Measurements from ENCODE around the gene SLC4A4. TPM values are rescaled to one million over a fixed set of nuclear protein-coding genes. Genes with fewer than 3 reads are reported as not detected.
A peak's percentile ranks its signal among the peaks of the same experiment; 100 is the strongest.

Gene SLC4A4
- total RNA-seq, 2 donors from 2014 or later: 164 to 234 TPM

DNA sequence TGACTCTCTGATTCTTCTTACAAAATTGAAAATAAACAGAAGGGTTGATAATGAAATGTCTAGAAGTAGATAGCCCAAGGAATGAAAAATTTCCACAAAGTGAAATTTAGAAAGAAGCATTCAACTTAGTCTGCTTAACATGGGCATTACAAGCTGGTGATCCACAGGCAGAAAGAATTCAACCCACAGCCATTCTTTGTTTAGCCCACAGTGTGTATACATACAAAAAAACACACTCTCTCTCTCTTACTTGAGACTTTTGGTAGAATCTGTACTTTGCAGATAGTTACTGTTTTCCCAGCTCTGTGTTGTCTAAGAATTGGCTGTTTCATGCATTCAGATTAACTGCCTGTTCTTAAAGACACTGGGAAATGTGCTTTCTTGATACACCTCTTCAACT is 159.8 kb downstream of the SLC4A4 start:
- intact Hi-C loops (cut with DNase I, micrococcal nuclease): no loop called here
- ATAC-seq (no peak), DNase-seq (no peak)

GRCh38 chr4:71501992-71502391 is 163.2 kb downstream of the SLC4A4 start:
- intact Hi-C loops (cut with DNase I, micrococcal nuclease): no loop called here
- DNase-seq (no peak), ATAC-seq (no peak)

GRCh38 chr4:71518283-71518989 is 179.6 kb downstream of the SLC4A4 start:
- intact Hi-C loops (cut with DNase I, micrococcal nuclease): no loop called here
- ATAC-seq (peak; percentile 15), DNase-seq (no peak)

DNA sequence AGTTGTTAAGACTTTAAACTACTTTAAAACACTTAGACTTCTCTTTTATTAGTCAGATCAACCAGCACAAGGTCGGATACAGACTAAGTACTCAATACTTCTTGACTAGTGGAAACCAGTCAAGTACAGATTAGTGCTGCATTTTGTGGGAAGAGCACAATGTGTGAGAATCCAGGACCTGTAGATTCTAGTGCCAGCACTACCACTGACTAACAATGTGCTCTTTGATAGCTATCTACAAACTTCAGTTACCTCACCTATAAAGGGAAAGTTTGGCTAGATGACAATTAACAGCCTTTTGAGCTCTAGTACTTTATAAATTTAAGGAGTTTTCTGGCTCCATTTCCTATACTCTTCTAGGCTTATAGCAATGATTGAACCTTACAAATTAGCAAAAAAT is 181.5 kb downstream of the SLC4A4 start:
- DNase-seq: no peak
- no peak for ATAC-seq
- intact Hi-C loops (cut with DNase I, micrococcal nuclease): no loop called here

- intact Hi-C loops (cut with DNase I, micrococcal nuclease): no loop called here
- ATAC-seq: no peak
These were observed 182.0 kb downstream of the SLC4A4 start for GRCh38 chr4:71520850-71521249.

GRCh38 chr4:71524756-71525155 is 185.9 kb downstream of the SLC4A4 start:
- intact Hi-C loops (cut with DNase I, micrococcal nuclease): no loop called here
- ATAC-seq: no peak
- DNase-seq: no peak

More at GRCh38 chr4:71520850-71521249, 182.0 kb downstream of the SLC4A4 start:
- no peak for DNase-seq

DNA sequence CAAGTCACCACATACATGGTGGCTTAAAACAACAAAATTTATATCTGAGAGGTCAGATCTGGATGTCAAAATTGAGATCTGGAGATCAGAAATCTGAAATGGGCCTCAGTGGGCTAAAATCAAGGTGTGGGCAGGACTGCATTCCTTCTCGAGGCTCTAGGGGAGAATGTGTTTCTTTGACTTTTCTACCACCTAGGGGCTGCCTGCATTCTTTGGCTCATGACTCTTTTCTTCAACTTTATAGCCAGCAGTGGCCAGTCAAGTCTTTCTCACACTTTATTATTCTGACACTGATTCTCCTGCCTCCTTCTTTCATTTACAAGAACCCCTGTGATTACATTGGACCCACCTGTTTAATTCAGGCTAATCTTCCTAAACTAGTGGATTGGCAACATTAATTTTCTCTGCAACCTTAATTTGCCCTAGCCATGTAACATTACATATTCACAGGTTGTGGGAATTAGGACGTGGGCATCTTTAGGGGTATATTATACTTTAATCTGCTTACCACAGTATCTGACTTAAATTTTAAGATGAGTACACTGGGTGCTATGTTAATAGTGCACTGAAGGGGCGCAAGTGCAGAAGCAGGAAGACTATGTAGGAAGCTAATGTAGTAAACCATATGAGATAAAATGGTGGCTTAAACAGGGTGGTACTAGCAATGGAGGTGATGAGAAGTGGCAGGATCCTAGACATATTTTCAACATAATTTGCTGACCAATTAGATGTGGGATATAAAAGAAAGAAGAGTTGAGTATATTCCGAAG is 188.0 kb downstream of the SLC4A4 start:
- ATAC-seq (no peak), DNase-seq (no peak)
- intact Hi-C loops (cut with DNase I, micrococcal nuclease): no loop called here

GRCh38 chr4:71532407-71532806 is 193.6 kb downstream of the SLC4A4 start:
- ATAC-seq (no peak), DNase-seq (no peak)
- intact Hi-C loops (cut with DNase I, micrococcal nuclease): no loop called here

DNA sequence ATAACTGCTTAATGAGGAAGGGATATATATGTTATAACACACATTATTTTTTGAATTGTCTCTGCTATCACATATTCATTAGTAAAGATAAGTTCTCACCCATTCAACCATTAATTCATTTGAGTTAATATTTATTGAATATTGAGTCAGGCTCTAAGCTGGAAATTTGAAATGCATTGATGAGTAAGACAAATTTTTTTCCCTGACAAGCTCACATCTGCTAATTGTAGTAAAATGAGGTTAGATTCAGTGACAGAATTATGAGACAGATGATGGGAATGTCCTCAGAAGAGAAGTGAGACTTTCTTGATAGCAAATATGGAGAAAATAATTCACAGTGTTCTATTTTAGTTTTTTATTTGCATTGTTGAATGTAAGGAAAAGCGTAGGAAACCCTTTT is 194.3 kb downstream of the SLC4A4 start:
- DNase-seq: no peak
- no peak for ATAC-seq
- intact Hi-C loops (cut with DNase I, micrococcal nuclease): no loop called here

- intact Hi-C loops (cut with DNase I, micrococcal nuclease): no loop called here
These were observed 198.8 kb downstream of the SLC4A4 start for GRCh38 chr4:71537551-71538065.

DNA sequence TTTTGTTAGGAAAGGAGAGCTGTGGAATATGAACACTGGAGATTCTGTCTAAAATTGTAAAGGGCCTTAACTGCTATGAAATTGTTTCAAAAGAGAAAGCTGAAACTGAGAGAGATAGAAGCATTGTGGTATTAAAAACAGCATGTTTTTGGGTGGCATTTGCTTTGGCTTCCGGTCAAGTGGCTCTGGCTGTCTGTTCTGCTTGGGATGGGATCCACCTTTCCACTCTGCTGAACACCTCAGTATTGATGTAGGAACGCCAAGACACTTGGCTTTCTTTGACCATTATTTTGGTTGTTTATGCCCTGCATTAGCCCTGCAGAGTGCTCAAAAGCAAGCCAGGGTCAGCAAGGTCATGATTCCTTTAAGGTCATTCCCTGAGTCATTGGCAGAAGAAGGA is 199.7 kb downstream of the SLC4A4 start:
- ATAC-seq (no peak), DNase-seq (no peak)
- intact Hi-C loops (cut with DNase I, micrococcal nuclease): no loop called here

More at GRCh38 chr4:71537551-71538065, 198.8 kb downstream of the SLC4A4 start:
- no peak for DNase-seq
- no peak for ATAC-seq

DNA sequence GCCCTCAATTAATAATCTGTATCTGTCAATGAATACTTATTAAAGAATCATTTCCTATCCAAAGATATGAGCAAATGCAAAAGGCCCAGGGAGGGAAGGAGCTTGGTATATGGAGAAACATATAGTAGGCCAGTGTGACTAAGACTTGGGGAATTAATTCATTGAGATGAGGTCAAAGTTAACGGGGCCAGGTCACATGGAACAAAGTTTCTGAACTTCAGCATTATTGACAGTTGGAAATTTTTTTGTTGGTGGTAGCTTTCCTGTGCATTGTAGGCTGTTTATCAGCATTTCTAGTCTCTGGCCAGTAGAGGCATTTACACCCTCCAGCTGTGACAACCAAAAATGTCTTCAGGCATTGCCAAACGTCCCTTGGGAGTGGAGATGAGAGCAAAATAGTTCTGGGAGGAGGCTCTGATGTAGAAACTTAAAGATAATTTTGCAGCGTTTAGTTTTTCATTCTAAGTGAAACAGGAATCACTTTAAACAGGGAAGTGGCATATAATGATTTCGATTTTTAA is 202.0 kb downstream of the SLC4A4 start:
- ATAC-seq: no peak
- intact Hi-C loops (cut with DNase I, micrococcal nuclease): no loop called here
- DNase-seq: no peak

- intact Hi-C loops (cut with DNase I, micrococcal nuclease): no loop called here
These were observed 202.7 kb downstream of the SLC4A4 start for GRCh38 chr4:71541541-71541940.

GRCh38 chr4:71545168-71545567 is 206.3 kb downstream of the SLC4A4 start:
- ATAC-seq: no peak
- DNase-seq: no peak

More at GRCh38 chr4:71541541-71541940, 202.7 kb downstream of the SLC4A4 start:
- DNase-seq: no peak
- ATAC-seq: no peak

DNA sequence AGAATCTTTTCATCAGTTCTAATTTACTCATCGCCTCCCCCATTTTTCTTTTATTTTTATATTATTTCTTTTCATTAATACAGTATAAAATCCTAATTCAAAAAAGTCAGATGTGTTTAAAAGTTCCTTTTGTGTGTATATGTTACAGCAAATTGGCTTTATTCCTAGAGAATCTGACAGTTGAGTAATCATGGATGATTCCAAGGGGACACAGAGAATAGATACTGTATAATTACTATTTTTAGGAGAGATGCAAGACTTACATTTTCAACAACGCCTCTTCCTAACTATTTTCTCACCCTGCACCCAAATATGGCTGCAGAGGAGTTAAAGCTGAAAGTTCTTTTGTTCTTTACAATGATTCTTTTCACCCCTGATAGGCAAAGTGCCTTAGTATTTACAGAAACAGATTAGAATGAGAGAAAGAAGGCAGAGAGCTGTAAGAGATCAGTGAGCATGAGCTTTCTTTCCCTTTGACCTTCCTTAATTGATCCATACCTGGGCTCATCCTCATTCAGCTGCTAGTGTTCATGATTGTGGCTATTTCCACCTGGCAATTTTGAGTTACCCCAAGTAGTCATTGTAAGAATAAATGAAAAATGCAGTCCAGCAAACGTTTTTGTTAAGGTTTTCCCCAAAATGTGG is 210.8 kb downstream of the SLC4A4 start:
- ATAC-seq: peak; percentile 21
- DNase-seq: no peak
- intact Hi-C loops (cut with DNase I, micrococcal nuclease): no loop called here

More at GRCh38 chr4:71545168-71545567, 206.3 kb downstream of the SLC4A4 start:
- intact Hi-C loops (cut with DNase I, micrococcal nuclease): no loop called here

- DNase-seq (peak; percentile 6 to 28), ATAC-seq (peak; percentile 78)
- intact Hi-C loops (cut with DNase I, micrococcal nuclease): no loop called here
These were observed 211.7 kb downstream of the SLC4A4 start for GRCh38 chr4:71550220-71551165.

- ATAC-seq (peak; percentile 67), DNase-seq (no peak)
These were observed 214.8 kb downstream of the SLC4A4 start for GRCh38 chr4:71553605-71554004.

DNA sequence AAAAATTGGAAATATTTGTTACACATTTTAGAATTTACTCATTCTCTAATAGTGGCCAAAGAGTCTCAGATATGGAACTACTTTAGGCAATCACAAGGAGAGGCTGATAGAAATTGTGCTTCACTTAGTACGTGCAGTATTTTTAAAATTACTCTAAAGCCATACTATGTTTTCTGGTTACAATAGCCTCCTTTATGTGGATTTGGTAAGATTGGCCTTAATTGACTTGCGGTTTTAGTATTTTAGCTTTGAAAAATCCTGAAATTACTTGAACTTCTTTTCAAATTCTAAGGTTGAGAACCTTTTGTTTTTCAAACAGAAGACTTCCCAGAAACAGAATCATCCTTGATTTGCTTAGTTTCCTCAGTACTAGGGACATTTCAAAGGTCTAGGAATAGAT is 215.2 kb downstream of the SLC4A4 start:
- no peak for DNase-seq
- ATAC-seq: no peak
- intact Hi-C loops (cut with DNase I, micrococcal nuclease): no loop called here

More at GRCh38 chr4:71553605-71554004, 214.8 kb downstream of the SLC4A4 start:
- intact Hi-C loops (cut with DNase I, micrococcal nuclease): no loop called here
